ENCODE data around the gene CLPX.
A peak's percentile ranks its signal among the peaks of the same experiment; 100 is the strongest.
"Not testable (repeated sequence)": the region's sequence is repeated elsewhere in the genome, so short reads cannot be mapped to it uniquely, and the experiment has no call there.

Gene CLPX

DNA sequence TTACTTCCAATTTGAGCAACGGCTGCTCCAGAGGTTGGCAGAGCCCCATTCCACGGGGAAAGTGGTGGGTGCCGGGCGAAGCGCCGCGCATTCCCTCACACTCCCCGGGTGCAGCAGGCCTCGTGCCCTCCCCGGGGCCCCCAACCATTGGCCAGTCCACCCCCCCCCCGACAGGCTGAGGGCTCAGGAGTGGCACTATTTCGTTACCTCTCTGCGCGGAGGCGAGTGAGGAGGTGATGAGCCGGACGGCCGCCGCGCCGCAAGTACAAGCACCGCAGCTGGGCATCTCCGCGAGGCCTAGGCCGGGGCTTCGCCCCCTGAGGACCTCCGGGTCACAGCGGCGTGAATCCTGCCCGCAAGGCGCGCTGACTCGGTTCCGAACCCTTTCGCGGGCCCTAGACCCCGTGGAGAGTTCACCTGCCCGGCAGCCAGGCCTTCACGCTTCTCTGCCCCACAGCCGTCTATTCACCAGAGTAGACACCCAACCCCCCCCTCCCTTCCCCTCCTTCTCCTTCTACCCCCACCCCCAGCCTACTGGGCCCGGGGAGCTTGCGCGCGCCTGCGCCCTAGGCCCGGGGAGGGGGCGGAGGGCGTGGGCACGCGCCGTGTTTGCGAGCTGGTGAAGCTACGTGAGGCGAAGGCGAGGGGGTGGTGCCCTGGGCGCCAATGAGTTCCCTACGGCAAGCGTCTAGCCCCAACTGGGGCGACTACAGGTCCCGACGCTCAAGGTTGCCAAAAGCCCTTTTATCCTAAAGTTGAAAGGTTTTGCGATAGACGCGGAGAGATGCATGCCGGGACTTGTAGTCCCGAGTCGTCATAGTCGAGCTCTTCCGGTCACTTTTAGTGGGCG, at the start of gene CLPX:
CLPX (minus strand) TSS at position 475 of the 850 bp plus-strand sequence; CDS start at position 286, 189 bp downstream.
- DNase-seq (ENCODE audit: low read depth, low spot score): peak; percentile 89

DNA sequence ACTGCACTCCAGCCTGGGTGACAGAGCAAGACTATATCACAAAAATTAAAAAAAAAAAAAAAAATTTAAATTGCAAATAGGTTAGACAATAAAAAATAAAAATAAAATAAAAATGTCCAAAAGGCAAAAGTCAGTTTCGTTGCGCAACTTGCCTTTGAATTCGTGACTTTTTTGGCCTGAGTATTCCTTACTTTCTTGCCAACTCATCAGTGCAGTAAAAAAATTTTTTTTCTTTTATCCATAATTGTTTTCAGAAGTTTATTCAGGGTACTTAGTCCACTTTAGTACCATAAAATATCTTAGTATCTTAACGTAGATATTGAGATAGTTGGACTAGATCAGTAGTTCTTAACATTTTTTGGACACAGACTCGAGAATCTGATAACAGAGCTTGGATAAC, 48.6 kb upstream of the CLPX start:
- DNase-seq (ENCODE audit: low read depth, low spot score): no peak

DNA sequence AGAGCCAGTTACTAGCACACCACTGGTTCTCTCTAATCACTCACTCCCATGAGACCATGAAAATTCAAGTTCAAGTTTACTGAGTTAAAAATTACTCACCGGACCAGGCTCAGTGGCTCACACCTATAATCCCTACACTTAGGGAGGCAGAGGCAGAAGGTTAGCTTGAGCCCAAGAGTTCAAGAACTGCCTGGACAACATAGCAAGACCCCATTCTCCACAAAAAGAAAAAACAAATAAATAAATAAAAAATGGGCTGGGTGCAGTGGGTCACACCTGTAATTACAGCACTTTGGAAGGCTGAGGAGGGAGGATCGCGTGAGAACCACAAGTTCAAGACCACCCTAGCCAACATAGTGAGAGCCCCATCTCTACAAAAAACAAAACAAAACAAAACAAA, 47.4 kb upstream of the CLPX start:
- no peak for DNase-seq (ENCODE audit: low read depth, low spot score)

DNA sequence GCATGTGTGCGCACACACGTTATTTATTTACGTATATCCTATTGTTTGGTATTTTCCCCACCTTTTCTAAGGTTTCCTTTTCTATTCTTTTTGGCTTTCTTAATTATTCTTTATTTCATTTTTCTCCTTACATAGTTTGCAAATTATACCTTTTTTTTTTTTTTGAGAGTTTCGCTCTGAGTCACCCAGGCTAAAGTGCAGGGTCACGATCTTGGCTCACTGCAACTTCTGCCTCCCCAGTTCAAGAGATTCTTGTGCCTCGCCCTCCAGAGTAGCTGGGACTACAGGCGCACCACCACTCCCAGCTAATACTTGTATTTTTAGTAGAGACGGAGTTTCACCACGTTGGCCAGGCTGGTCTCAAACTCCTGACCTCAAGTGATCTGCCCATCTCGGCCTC, 46.2 kb upstream of the CLPX start:
- DNase-seq (ENCODE audit: low read depth, low spot score): no peak

DNA sequence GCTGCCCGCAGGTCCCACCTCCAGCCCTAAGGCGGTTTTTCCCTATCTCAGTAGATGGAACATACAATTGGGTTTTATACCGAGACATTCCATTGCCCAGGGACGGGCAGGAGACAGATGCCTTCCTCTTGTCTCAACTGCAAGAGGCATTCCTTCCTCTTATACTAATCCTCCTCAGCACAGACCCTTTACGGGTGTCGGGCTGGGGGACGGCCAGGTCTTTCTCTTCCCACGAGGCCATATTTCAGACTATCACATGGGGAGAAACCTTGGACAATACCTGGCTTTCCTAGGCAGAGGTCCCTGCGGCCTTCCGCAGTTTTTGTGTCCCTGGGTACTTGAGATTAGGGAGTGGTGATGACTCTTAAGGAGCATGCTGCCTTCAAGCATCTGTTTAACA, 41.8 kb upstream of the CLPX start:
- not testable (repeated sequence) for DNase-seq (ENCODE audit: low read depth, low spot score)

DNA sequence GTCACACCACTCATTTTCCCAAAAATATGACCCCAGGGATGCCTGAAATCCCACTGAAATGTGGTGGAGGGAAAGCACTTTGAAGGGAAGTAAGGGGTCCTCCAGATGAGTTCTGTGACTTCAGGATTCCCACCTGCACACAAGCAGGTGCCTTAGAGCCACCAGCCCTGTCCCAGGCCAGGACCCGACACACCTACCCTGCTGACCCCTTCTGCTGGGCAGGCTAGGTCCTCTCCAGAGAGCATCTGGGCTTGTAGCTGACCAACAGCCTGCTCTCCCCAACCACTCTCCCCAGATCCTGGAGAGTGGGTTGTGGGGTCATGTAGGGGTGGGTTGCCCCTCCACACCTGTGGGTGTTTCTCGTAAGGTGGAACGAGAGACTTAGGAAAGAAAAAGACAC, 41.1 kb upstream of the CLPX start:
- DNase-seq (ENCODE audit: low read depth, low spot score): no peak

DNA sequence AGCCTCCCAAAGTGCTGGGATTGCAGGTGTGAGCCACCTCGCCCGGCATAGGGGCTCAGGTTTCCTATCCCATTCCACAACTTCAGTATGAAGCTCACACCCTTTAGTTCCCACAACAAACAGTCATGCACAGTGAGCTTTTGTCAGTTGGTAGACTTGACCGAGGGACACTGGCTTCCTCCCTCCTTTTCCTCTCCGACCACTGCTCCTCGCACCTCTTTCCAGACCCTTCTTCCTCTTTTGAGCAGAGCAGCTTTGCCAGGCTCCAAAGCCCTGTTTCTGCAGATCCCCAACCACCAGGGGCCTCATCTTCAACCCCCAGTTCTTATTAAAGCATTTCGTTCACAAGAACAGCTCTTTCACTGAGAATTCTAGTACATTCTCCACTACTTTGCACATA, 38.9 kb upstream of the CLPX start:
- DNase-seq (ENCODE audit: low read depth, low spot score): no peak

DNA sequence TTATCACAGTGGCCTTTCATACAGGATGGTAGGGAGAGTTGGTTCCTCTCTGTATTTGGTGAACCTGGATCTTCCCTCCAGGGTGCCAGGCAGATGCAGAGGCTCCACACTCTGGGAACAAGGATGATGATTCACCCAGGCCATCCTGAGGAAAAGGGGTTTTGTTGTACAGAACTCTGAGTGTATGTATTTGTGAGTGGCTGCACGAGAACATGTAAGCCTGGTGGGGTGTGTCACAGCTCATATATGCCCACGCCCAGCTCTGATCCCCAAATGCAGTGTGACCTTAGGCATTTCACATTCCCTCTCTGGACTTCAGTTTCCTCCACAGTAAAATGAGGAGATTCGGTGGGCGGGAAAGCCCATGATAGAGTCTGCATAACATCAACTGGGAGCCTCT, 37.7 kb upstream of the CLPX start:
- no peak for DNase-seq (ENCODE audit: low read depth, low spot score)

DNA sequence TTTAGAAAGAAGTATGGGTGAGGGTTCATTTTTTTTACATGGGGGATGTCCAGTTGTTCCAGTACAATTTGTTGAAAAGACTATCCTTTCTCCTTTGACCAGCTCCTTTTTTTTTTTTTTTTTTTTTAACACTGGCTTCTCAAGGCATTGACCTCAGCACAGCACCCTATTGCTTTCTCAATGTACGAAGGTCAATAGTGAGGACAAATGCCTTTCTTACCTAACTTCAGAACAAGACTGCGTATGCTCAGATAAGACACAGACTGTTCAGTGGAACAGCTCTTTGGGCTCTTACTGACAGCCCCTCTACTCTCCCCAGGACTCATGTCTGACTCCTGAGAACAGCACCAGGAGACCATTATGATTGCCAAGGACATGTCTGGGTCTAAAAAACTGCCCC, 36.6 kb upstream of the CLPX start:
- no peak for DNase-seq (ENCODE audit: low read depth, low spot score)

DNA sequence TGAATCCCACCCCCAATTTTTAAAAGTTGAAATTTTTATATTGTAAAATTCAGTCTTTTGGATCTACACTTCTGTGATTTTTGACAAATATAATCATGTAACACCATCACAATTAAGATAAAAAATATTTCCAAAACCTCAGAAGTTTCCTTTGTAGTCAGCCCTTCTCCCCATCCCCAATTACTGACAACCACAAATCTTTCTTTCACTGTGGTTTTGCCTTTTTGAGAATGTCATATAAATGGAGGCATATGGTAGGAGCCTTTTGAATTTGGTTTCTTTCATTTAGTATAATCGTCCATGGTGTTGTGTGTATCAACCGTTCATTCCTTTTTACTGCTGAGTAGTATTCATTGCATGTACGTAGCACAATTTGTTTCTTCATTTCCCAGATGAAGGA, 34.0 kb upstream of the CLPX start:
- no peak for DNase-seq (ENCODE audit: low read depth, low spot score)

DNA sequence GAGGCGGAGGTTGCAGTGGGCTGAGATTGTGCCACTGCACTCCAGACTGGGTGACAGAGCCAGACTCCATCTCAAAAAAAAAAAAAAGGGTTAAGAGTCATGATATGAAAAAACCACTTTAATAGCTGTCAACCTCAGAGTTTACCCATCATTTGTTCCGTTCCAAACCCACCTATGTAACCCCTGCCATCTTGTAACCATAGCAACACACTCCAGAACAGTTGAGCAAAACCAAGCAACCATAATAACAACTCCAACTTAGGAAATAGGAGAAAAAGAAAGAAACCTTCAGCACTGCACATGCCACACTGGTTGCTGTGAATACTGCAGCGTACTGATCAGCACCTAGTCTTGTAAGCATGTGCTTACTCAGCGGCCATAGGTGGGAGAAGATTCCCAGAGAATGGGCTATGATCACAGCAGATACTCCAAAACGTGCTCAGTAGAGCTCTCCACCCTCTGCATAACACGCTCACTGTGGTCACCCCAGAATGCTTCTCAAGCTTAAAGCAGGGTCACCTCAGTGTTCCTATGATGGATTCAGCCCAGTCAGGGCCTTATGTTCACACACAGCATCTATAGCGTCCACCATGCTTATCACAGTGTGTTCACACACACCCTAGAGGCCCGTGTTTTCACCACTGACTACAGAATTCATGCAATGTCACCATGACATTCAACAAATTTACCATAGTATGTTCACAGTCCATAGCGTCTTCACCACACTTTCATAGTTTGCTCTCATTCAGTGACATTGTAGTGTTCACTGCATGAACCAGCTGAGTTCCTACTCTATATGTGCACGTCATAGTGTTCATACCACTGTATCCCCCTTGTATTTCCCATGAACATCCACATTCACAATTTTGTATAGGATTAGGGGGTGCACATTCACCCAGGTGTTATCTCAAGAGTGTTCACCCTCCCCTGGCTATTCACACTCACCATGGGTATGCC, 32.7 kb upstream of the CLPX start:
- DNase-seq (ENCODE audit: low read depth, low spot score): no peak

DNA sequence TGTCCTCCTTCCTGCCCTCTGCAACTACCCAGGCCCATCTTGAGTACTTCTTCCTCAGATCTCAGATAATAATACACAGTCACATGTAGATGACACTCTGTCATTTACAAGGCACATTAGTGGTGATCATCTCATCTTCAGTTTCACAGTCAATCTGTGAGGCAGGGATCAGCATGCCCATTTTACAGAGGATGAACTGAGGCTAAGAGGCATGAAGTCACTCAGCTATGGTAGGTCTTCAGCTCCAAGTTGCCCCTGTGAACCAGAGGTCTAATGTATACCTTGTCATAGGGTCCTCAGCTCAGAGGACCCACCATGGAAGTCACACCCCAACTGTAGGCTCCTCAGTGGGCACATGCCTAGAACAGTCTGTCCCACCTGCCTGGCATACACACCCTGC, 30.4 kb upstream of the CLPX start:
- no peak for DNase-seq (ENCODE audit: low read depth, low spot score)

DNA sequence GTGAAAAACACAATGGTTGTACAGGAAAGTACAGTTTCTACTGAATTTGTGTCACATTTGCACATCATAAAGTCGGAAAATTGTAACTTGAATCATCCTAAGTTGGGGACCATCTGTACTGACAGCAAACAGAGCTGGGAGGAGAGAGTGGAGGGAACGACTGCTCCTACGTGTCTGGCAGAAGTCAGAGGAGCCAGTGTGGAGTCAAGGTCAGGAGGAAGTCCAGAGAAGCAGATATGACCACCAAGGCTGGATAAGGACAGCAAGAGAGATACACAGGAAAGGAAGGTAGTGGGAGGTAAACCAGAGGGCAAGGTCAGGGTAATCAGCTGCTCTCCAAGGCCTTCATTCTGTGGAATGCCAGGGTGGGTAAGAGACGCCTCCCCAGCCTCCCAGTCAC, 28.9 kb upstream of the CLPX start:
- DNase-seq (ENCODE audit: low read depth, low spot score): no peak

DNA sequence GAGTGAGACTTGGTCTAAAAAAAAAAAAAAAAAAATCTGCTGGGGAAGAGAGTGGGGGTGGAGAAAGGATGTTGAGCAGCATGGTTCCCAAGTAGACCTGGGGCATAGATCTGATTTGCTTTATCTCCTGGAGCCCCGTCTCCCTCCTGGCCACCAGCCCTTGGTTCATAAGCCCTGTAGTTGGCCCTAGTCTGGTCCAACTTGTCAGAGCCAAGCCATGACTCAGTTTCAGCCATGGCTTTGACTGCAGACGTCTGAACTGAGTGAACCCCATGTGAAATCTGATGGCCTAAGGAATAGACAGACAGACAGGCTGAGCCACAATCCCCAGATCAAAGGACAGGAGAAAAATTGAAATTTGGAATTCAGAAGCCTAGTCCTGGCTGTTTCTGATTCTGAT, 28.1 kb upstream of the CLPX start:
- no peak for DNase-seq (ENCODE audit: low read depth, low spot score)

DNA sequence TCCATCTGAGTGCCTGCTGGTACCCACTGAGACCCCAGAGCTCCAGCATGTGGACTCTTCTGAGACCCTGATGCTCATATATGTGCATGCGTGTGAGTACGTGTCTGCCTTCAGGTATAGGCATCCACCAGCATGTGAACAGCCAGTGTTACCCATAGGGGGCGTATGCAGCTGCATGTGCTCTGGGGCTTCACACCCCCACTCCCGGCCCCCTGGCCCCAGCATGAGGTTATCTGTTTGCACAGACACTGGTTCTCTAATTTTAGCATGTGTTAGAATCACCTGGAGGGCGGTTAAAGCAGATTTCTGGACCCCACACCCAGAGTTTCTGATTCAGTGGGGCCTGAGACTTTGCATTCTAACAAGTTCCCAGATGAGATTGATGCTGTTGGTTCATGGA, 27.0 kb upstream of the CLPX start:
- no peak for DNase-seq (ENCODE audit: low read depth, low spot score)

DNA sequence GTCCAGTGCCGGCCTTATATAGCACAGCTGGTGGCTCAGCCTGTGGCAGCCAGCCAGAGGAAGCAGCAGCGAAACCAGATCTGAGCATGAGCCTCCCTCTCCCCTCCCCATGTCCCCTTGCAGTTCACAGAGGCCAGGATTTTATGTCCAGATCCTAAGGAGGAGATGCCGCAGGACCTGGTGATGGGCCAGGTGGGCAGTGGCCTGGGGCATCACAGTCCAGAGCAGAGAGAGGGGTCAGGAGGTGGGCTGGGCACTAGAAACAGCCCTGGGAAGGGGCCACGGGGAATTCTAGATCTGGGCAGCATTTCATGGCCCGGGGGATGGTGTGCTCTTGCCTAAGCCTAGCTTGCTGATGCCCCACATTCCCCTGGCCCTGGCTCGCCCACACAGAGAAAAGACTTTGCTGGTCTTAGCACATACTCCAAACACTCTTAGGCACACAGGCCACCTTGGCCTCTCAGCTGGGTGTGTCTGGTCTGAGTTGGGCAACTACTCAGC, 26.4 kb upstream of the CLPX start:
- no peak for DNase-seq (ENCODE audit: low read depth, low spot score)

DNA sequence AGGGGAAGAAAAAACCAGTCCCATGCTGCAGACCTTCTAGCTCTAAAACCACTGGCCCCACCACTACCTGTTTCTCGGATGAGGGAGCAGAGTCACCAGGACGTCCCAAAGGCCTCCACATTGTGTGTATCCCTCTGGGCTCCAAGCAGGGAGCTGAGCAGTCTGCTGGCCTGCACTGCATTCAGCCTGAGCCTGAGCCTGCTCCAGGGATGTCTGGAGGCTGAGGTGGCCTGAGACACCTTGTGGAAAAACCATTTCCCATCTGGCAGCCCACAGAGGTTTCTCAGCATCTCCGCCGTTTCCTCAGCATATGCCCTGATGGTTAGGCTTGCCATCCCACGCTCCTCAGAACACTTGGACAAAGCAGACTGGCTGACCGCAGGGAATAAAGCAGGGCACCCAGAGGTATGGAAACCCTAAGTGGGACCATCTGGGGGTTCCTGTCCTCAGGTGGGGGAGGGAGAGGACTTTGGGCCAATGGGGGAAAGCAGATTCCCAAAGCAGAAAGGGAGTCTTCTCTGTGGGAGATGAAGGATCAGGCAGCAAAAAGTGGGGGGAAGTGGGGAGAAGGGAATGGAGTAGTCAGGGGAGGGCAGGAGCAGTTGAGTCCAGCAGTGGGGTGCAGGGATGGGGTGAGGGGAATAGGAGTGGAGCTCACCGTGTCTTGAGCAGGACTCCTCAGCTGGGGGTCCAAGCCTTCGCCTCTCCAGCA, 25.8 kb upstream of the CLPX start, which contains the start of gene CILP:
CILP (minus strand) TSS at position 704 of the 712 bp plus-strand sequence. CDS start 1,718 bp downstream, outside the sequence.
- no peak for DNase-seq (ENCODE audit: low read depth, low spot score)

DNA sequence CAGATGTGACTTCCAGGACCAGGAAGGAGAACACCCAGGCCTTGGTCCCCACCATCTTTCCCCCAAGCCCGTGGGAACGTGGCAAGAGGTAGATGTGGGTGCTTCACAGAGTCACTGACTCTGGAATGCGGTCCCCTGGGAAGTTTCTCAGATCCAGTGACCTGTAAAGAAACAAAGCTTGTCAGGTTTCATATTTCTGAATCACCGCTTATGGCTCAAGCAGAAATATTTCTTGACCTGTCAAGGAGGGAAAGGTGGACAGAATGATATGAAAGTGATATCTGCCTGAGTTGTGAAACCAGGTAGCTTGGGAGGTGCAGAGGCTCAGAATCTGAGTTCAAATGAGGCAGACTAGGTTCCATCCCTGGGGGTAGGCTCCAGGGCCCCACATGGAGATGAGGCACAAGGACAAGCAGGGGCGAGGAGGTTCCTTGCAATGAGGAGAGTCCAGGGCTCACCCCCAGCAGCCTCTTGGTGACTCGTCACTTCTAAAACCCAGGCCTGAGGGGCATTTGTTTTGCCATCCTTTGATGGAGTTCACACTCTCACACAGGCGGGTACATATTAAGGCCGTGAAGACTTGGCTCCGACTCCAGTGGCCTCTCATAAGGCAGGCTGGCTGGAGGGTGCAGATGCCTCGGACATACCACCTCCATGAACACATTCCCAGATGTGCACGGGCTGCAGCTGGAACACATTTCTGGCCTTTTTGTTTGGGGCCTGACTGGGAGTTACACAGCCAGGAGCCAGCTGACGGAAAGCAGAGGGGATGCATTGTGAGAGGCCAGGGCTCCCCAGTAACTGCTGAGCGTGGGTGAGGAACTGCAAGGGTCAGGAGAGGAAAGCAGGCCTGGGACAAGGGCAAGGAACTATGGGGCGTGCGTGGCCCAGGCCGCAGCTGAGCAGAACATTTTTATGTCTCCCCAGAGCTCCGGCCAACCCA, 24.8 kb upstream of the CLPX start:
- DNase-seq (ENCODE audit: low read depth, low spot score): no peak

DNA sequence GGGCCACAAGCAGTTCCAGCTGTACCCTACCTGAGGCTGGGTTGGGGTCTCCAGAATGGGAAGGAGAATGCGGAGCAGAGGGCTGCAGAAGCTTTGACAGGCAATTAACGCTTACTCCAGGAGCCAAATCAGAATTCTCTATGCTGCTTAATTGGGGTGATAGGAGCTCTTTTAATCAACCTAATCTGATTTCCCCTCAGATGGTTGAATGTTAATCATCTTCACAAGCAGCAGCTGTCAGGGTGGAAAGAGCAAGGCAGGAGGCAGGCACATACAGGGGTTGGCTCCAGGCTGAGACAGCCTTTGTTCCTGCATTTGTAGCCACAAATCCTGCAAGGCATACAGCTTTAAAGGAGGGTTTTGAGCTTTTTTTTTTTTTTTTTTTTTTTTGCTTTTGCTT, 23.5 kb upstream of the CLPX start:
- no peak for DNase-seq (ENCODE audit: low read depth, low spot score)

DNA sequence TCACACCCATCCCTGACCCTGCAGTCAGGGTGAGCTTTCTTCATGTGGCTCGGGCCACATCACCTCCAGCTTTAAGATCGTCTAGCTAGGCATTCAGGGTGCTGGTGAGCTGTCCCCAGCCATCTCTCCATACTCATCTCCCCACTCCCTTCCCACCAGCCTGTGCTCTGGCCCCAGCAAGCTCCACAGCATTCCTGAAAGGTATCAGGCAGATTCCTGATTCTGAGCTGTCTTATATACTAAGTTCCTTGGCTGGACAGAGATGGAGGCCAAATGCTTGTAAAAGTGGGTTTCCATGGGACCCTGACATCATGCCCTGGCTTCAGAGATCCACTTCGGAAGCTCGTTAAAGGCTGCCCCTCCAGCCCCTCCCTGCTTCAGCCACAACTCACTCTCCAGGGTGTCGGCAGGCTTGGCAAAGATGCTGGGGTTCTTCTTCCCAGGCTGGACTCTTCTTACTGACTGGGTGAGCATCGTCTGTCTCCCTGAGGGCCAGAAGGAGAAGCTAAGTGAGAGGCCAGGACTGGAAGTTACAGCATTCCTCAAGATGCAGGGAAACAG, 22.2 kb upstream of the CLPX start:
- DNase-seq (ENCODE audit: low read depth, low spot score): no peak

All from iPS DF 19.7 (cell line).